ENCODE measurements around the gene HGFAC.
"Not testable (repeated sequence)": the region's sequence is repeated elsewhere in the genome, so short reads cannot be mapped to it uniquely, and the experiment has no call there.

Gene HGFAC

DNA sequence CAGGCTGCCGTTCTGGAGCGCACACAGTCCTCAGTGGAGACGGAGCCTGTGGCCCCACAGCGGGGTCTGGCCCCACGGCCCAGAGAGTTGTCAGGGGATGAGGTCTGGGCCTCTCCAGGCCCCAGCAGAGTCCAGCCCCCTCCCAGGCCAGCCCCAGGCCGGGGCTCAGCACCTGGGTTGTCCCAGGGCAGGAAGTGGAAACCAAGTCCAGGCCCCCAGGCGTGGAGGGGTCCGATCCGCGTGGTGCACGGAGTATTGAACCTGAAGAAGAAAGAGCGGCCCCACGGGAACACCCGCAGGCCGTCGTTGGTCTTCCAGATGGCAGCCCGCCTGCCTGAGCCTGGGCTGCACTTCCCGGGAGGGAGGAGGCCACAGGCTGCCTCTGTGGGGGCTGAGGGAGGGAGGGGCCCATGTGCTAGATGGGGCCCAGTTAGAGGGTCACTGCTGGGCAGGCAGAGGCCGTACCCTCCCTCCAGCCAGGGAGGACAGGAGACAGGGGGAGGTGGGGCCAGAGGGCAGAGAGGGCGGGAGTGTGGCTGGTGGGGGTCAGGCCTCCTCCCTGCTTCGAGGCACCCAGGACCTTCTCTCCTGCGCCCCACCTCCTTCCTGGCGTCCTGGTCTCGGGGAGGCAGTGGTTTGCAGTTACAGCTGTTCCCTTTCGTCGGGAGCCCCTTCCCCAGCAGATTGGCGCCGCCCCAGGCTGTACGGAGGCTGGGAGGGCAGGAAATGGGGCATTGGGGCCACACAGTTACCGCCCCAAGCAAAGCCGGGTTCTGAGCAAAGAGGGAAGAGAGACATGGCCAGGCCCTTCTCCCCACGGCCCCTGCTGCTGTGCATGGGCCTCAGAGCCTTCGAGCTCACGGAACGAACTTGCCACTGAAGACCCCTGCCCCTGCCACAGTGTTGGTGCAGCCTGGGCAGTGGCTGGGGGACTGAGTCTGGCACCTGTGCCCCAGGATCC, 8.1 kb downstream of the HGFAC start:
- H3K4me3 ChIP-seq (ENCODE audit: low read length): no peak overlapping the region
- H3K27me3 ChIP-seq (ENCODE audit: low read depth, low read length): peaks cover 12% of the 10 kb centered on the region; the same call in 1 of the 2 replicates
- no peak overlapping the region for H2AFZ ChIP-seq (ENCODE audit: low read depth, low read length)
- H3K9me3 ChIP-seq (ENCODE audit: insufficient read depth, low read length): no peaks in the 10 kb centered on the region
- TF ChIP-seq EZH2phosphoT487 (IDR thresholded peaks at IDR 0.05; ENCODE audit: low read depth): no peak
- TF ChIP-seq, protein P1, sequence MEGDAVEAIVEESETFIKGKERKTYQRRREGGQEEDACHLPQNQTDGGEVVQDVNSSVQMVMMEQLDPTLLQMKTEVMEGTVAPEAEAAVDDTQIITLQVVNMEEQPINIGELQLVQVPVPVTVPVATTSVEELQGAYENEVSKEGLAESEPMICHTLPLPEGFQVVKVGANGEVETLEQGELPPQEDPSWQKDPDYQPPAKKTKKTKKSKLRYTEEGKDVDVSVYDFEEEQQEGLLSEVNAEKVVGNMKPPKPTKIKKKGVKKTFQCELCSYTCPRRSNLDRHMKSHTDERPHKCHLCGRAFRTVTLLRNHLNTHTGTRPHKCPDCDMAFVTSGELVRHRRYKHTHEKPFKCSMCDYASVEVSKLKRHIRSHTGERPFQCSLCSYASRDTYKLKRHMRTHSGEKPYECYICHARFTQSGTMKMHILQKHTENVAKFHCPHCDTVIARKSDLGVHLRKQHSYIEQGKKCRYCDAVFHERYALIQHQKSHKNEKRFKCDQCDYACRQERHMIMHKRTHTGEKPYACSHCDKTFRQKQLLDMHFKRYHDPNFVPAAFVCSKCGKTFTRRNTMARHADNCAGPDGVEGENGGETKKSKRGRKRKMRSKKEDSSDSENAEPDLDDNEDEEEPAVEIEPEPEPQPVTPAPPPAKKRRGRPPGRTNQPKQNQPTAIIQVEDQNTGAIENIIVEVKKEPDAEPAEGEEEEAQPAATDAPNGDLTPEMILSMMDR (IDR thresholded peaks at IDR 0.05; ENCODE audit: low read depth, low read length): no peak
- no peaks in the 10 kb centered on the region for H4K20me1 ChIP-seq (ENCODE audit: insufficient read depth, low read length)
- H3K4me2 ChIP-seq (ENCODE audit: low read length): no peak overlapping the region
- no peaks in the 10 kb centered on the region for H3K36me3 ChIP-seq (replicated peaks; ENCODE audit: low read depth, low read length)
- H3K9ac ChIP-seq (ENCODE audit: low read length): no peak overlapping the region
- H3K27ac ChIP-seq (ENCODE audit: low read length): no peak overlapping the region
- H3K4me1 ChIP-seq (ENCODE audit: low read length): no peaks in the 10 kb centered on the region
- no peaks in the 10 kb centered on the region for H3K79me2 ChIP-seq (ENCODE audit: low read length)

DNA sequence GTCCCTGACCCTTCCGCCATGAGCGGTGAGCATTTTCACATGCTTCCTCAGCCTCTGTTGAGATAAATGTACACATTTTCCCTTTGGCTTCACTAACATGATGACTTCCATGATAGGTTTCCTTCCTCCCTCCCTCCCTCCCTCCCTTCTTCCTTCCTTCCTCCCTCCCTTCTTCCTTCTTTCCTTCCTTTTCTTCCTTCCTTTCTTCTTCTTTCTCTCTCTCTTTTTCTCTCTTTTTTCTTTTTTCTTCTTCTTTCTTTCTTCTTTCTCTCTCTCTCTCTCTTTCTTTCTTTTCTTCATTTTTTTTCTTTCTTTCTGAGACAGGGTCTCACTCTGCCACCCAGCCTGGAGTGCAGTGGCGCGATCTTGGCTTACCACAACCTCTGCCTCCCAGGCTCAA, 8.9 kb downstream of the HGFAC start:
- TF ChIP-seq, protein P1 (IDR thresholded peaks at IDR 0.05; ENCODE audit: low read depth, low read length): no peak
- no peak for TF ChIP-seq EZH2phosphoT487 (IDR thresholded peaks at IDR 0.05; ENCODE audit: low read depth)

DNA sequence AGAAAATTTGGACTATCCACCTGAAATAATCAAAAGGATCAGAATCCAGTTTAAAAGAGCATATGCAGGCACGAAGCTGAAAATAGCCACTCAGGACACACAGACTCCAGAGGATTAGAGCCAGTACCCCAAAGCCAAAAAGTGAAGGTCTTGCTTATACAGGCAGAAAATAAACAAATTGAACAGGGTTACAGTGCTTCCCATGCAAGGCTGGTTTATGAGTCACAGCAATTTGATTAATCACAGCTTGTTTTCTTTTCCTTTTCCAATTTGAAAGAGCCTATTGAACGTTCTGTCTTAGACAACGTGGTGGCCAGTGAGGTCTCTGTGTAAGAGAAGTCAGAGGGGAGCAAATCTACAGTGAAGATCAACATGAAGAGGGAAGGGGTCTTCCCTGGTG, 10.2 kb downstream of the HGFAC start:
- Histone ChIP-seq H3K27ac (ENCODE audit: low read length) (no peak overlapping the region), H3K9ac (ENCODE audit: low read length) (no peak overlapping the region), H4K20me1 (ENCODE audit: insufficient read depth, low read length) (no peaks in the 10 kb centered on the region), H3K4me1 (ENCODE audit: low read length) (no peaks in the 10 kb centered on the region), H3K79me2 (ENCODE audit: low read length) (no peaks in the 10 kb centered on the region), H2AFZ (ENCODE audit: low read depth, low read length) (no peak overlapping the region), H3K36me3 (replicated peaks; ENCODE audit: low read depth, low read length) (no peaks in the 10 kb centered on the region), H3K9me3 (ENCODE audit: insufficient read depth, low read length) (no peaks in the 10 kb centered on the region), H3K27me3 (ENCODE audit: low read depth, low read length) (peaks cover 12% of the 10 kb centered on the region; the same call in 1 of the 2 replicates), H3K4me3 (ENCODE audit: low read length) (no peak overlapping the region), H3K4me2 (ENCODE audit: low read length) (no peak overlapping the region)
- TF ChIP-seq EZH2phosphoT487 (IDR thresholded peaks at IDR 0.05; ENCODE audit: low read depth): no peak
- TF ChIP-seq, protein P1 (IDR thresholded peaks at IDR 0.05; ENCODE audit: low read depth, low read length): no peak

More for the DNA sequence above, 8.9 kb downstream of the HGFAC start:
- Histone ChIP-seq H3K9ac (ENCODE audit: low read length) (no peak overlapping the region), H3K4me2 (ENCODE audit: low read length) (no peak overlapping the region), H3K27me3 (ENCODE audit: low read depth, low read length) (peaks cover 12% of the 10 kb centered on the region; the same call in 1 of the 2 replicates), H3K9me3 (ENCODE audit: insufficient read depth, low read length) (no peaks in the 10 kb centered on the region), H3K27ac (ENCODE audit: low read length) (no peak overlapping the region), H3K4me1 (ENCODE audit: low read length) (no peaks in the 10 kb centered on the region), H3K4me3 (ENCODE audit: low read length) (no peak overlapping the region), H3K79me2 (ENCODE audit: low read length) (no peaks in the 10 kb centered on the region), H3K36me3 (replicated peaks; ENCODE audit: low read depth, low read length) (no peaks in the 10 kb centered on the region), H4K20me1 (ENCODE audit: insufficient read depth, low read length) (no peaks in the 10 kb centered on the region), H2AFZ (ENCODE audit: low read depth, low read length) (no peak overlapping the region)

DNA sequence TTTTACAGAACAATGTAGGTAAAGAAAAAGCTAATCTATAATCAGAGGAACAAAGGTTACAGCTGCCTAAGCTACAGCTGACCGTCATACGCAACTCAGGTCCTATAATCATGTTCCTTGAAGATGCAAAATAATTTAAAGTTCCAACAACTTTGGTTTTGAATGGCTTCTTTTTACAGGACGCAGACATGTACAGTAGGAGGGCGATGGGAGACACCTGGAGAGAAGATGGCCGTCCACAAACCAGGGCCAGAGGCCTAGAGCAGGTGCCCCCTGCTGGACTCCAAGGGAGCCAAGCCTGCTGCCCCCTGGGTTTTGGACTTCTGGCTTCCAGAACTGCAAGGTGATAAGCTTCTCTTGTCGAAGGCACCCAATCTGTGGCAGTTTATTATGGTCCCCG, 10.6 kb downstream of the HGFAC start:
- Histone ChIP-seq H3K9me3 (ENCODE audit: insufficient read depth, low read length) (no peaks in the 10 kb centered on the region), H3K36me3 (replicated peaks; ENCODE audit: low read depth, low read length) (no peaks in the 10 kb centered on the region), H3K79me2 (ENCODE audit: low read length) (no peaks in the 10 kb centered on the region), H3K27ac (ENCODE audit: low read length) (no peak overlapping the region), H3K4me1 (ENCODE audit: low read length) (no peaks in the 10 kb centered on the region), H4K20me1 (ENCODE audit: insufficient read depth, low read length) (no peaks in the 10 kb centered on the region), H3K4me2 (ENCODE audit: low read length) (no peak overlapping the region), H3K27me3 (ENCODE audit: low read depth, low read length) (peaks cover 12% of the 10 kb centered on the region; the same call in 1 of the 2 replicates), H2AFZ (ENCODE audit: low read depth, low read length) (no peak overlapping the region), H3K4me3 (ENCODE audit: low read length) (no peak overlapping the region), H3K9ac (ENCODE audit: low read length) (no peak overlapping the region)
- TF ChIP-seq, protein P1 (IDR thresholded peaks at IDR 0.05; ENCODE audit: low read depth, low read length): peak; percentile 38
- TF ChIP-seq EZH2phosphoT487 (IDR thresholded peaks at IDR 0.05; ENCODE audit: low read depth): no peak

DNA sequence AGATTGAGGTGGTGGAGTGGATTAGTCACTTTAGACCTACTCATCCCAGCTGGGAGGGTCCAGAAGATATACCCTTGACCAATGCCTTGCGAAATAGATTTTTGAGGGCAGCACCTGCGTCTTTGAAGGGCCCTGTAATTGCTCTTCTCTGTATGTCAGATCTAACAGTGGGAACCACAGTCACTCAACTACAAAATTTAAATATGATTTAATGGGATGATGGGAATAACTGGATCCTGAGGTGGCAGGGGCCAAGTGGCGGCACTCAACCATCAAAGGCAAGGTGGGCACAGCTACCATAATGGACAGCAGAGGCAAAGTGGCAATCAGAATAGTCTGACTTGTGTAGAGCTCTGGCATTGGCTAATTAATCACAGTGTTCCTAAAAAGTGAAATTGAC, 13.8 kb downstream of the HGFAC start:
- H3K36me3 ChIP-seq (replicated peaks; ENCODE audit: low read depth, low read length); H3K79me2 ChIP-seq (ENCODE audit: low read length); H3K4me1 ChIP-seq (ENCODE audit: low read length); H3K27ac ChIP-seq (ENCODE audit: low read length); H4K20me1 ChIP-seq (ENCODE audit: insufficient read depth, low read length); H3K4me3 ChIP-seq (ENCODE audit: low read length); H3K9me3 ChIP-seq (ENCODE audit: insufficient read depth, low read length); H3K4me2 ChIP-seq (ENCODE audit: low read length); H3K9ac ChIP-seq (ENCODE audit: low read length); H2AFZ ChIP-seq (ENCODE audit: low read depth, low read length): not testable (repeated sequence)
- H3K27me3 ChIP-seq (ENCODE audit: low read depth, low read length): peaks cover 14% of the 10 kb centered on the region; the same call in 1 of the 2 replicates
